ENCODE results near the gene DSCAM.

- TF ChIP-seq, protein P1, sequence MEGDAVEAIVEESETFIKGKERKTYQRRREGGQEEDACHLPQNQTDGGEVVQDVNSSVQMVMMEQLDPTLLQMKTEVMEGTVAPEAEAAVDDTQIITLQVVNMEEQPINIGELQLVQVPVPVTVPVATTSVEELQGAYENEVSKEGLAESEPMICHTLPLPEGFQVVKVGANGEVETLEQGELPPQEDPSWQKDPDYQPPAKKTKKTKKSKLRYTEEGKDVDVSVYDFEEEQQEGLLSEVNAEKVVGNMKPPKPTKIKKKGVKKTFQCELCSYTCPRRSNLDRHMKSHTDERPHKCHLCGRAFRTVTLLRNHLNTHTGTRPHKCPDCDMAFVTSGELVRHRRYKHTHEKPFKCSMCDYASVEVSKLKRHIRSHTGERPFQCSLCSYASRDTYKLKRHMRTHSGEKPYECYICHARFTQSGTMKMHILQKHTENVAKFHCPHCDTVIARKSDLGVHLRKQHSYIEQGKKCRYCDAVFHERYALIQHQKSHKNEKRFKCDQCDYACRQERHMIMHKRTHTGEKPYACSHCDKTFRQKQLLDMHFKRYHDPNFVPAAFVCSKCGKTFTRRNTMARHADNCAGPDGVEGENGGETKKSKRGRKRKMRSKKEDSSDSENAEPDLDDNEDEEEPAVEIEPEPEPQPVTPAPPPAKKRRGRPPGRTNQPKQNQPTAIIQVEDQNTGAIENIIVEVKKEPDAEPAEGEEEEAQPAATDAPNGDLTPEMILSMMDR (IDR thresholded peaks at IDR 0.05; ENCODE audit: extremely low read depth in 1 of 2, insufficient read depth in 1 of 2, low read depth in 1 of 2, low read length in 2 of 2): no peak
- TF ChIP-seq POLR2A (IDR thresholded peaks at IDR 0.05; ENCODE audit: low read depth, low read length) (no peak), POLR2AphosphoS5 (IDR thresholded peaks at IDR 0.05; ENCODE audit: insufficient read depth, low read depth, low read length) (no peak), JUN (IDR thresholded peaks at IDR 0.05; ENCODE audit: borderline replicate concordance, insufficient read depth, insufficient read length, low read depth) (no peak), EZH2 (IDR thresholded peaks at IDR 0.05; ENCODE audit: borderline replicate concordance, low read depth, low read length, severe bottlenecking) (no peak), GATA2 (IDR thresholded peaks at IDR 0.05; ENCODE audit: insufficient read depth, insufficient read length, low read depth, low read length) (no peak), MYC (IDR thresholded peaks at IDR 0.05; ENCODE audit: low read depth, low read length) (no peak)
These were observed 533.7 kb downstream of the DSCAM start for GRCh38 chr21:40313260-40313659.
